Activated CD8-positive, alpha-beta memory T cell treated with anti-CD3 and anti-CD28 coated beads for 1 hour (primary cell): ENCODE measurements around the gene DOCK8.
"Not testable (repeated sequence)": the region's sequence is repeated elsewhere in the genome, so short reads cannot be mapped to it uniquely, and the experiment has no call there.

ENCODE experiments used
- DNase-seq, 2 donors: peaks; one replicate each; pipeline ENCODE4 v3.0.0-alpha.2; 2020; ENCODE audit warnings: low read depth in 1 of 2; ENCODE audit errors: extremely low read depth in 1 of 2

Gene DOCK8

GRCh38 chr9:224582-225520, 10.2 kb downstream of the DOCK8 start:
- DNase-seq = no peak

- no peak for DNase-seq
Measured at GRCh38 chr9:227860-228259, 13.2 kb downstream of the DOCK8 start.

GRCh38 chr9:228929-229695, 14.4 kb downstream of the DOCK8 start:
- DNase-seq = no peak

GRCh38 chr9:231625-232024, 17.0 kb downstream of the DOCK8 start:
- DNase-seq = not testable (repeated sequence)

- not testable (repeated sequence) for DNase-seq
Measured at GRCh38 chr9:233708-234107, 19.0 kb downstream of the DOCK8 start.

GRCh38 chr9:237141-237857, 22.6 kb downstream of the DOCK8 start:
- DNase-seq = no peak

GRCh38 chr9:237858-238345, 23.2 kb downstream of the DOCK8 start:
- no peak for DNase-seq

- no peak for DNase-seq
Measured at GRCh38 chr9:242461-243080, 27.9 kb downstream of the DOCK8 start.

GRCh38 chr9:248278-248961, 33.8 kb downstream of the DOCK8 start:
- DNase-seq = no peak

GRCh38 chr9:249025-249424, 34.4 kb downstream of the DOCK8 start:
- DNase-seq = no peak

GRCh38 chr9:250039-250438, 35.4 kb downstream of the DOCK8 start:
- no peak for DNase-seq

GRCh38 chr9:250625-251024, 36.0 kb downstream of the DOCK8 start:
- DNase-seq = no peak

GRCh38 chr9:251398-251797, 36.7 kb downstream of the DOCK8 start:
- no peak for DNase-seq

- no peak for DNase-seq
Measured at GRCh38 chr9:253539-253938, 38.9 kb downstream of the DOCK8 start.

- DNase-seq = no peak
Measured at GRCh38 chr9:254516-254915, 39.9 kb downstream of the DOCK8 start.

GRCh38 chr9:257957-258356, 43.3 kb downstream of the DOCK8 start:
- no peak for DNase-seq

GRCh38 chr9:259405-260404, 45.0 kb downstream of the DOCK8 start:
- DNase-seq = no peak

GRCh38 chr9:264231-264630, 49.6 kb downstream of the DOCK8 start:
- DNase-seq = no peak
